ENCODE measurements around the gene CIAO2B. TPM values are rescaled to one million over a fixed set of nuclear protein-coding genes. Genes with fewer than 3 reads are reported as not detected.
A peak's percentile ranks its signal among the peaks of the same experiment; 100 is the strongest.

Gene CIAO2B
- polyA plus RNA-seq, 3 donors = 121 to 140 (median 132) TPM

DNA sequence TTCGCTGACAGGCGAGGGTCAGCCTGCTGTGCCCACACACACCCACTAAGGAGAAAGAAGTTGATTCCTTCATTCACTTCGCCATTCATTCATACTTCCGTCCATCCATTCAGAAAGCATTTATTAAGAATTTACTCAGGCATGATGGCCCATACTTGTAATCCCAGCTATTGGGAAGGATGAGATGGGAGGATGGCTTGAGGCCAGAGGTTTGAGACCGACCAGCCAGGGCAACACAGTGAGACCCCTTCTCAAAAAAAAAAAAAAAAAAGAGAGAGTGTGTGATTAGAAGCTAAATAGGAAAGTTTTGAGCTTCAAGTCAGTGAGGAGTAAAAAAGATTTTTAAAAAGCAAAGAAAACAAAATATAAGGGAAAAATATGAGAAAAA lies 9.8 kb upstream of the CIAO2B start:
- H3K4me3 Mint-ChIP-seq = no peak overlapping the region
- peaks cover 17 to 22% (median 19%) of the 10 kb centered on the region in 3 donors for H3K27me3 Mint-ChIP-seq (ENCODE audit: low read depth in 3 of 3)
- Histone ChIP-seq H2AFZ (ENCODE audit: insufficient read depth, low read depth, low read length, poor library complexity, severe bottlenecking) (no peak overlapping the region), H3K4me1 (ENCODE audit: control insufficient read depth in 1 of 2, insufficient read depth in 2 of 2, low read length in 2 of 2) (peaks cover 16 to 18% of the 10 kb centered on the region in 2 donors), H3K27me3 (ENCODE audit: control insufficient read depth in 2 of 2, insufficient read depth in 2 of 2, low read length in 2 of 2) (peaks cover 8 to 15% of the 10 kb centered on the region in 2 donors), H3K27ac (ENCODE audit: low read depth in 1 of 2, low read length in 2 of 2) (no peak overlapping the region), H3K9ac (ENCODE audit: insufficient read depth, low read length, poor library complexity, severe bottlenecking) (no peak overlapping the region), H3K79me2 (ENCODE audit: insufficient read depth, low read length) (no peaks in the 10 kb centered on the region), H3K9me3 (replicated peaks in 1 of 2; ENCODE audit: control insufficient read depth in 1 of 2, insufficient read depth in 1 of 2, low read length in 2 of 2) (no peaks in the 10 kb centered on the region), H3K36me3 (replicated peaks in 1 of 2; ENCODE audit: control insufficient read depth in 1 of 2, insufficient read depth in 2 of 2, low read length in 2 of 2) (peaks cover 49 to 51% of the 10 kb centered on the region in 2 donors), H3K4me3 (replicated peaks in 1 of 3; ENCODE audit: low read depth in 2 of 3, low read length in 3 of 3) (no peak overlapping the region), H4K20me1 (ENCODE audit: insufficient read depth, low read length) (peaks cover 35% of the 10 kb centered on the region), H3K4me2 (replicated peaks; ENCODE audit: extremely low read depth, low read length, poor library complexity, severe bottlenecking) (no peak overlapping the region)
- DNase-seq = no peak
- peaks cover 21% of the 10 kb centered on the region for H3K4me1 Mint-ChIP-seq
- intact Hi-C loops (cut with micrococcal nuclease) = no loop called here
- TF ChIP-seq, protein P1, sequence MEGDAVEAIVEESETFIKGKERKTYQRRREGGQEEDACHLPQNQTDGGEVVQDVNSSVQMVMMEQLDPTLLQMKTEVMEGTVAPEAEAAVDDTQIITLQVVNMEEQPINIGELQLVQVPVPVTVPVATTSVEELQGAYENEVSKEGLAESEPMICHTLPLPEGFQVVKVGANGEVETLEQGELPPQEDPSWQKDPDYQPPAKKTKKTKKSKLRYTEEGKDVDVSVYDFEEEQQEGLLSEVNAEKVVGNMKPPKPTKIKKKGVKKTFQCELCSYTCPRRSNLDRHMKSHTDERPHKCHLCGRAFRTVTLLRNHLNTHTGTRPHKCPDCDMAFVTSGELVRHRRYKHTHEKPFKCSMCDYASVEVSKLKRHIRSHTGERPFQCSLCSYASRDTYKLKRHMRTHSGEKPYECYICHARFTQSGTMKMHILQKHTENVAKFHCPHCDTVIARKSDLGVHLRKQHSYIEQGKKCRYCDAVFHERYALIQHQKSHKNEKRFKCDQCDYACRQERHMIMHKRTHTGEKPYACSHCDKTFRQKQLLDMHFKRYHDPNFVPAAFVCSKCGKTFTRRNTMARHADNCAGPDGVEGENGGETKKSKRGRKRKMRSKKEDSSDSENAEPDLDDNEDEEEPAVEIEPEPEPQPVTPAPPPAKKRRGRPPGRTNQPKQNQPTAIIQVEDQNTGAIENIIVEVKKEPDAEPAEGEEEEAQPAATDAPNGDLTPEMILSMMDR (IDR thresholded peaks at IDR 0.05) = no peak
- peak overlapping the region in 1 of 7 donors; percentile 76 for H3K27ac Mint-ChIP-seq
- WGBS (ENCODE audit: insufficient coverage) = no CpG with 5 or more reads among the region's 5 CpGs
- peaks cover 52 to 54% of the 10 kb centered on the region in 2 donors for H3K36me3 Mint-ChIP-seq
- H3K9me3 Mint-ChIP-seq = peaks cover 0 to 4% (median 0%) of the 10 kb centered on the region in 7 donors

GRCh38 chr16:66943426-66944053 lies 9.3 kb upstream of the CIAO2B start:
- Histone ChIP-seq H3K9ac (ENCODE audit: insufficient read depth, low read length, poor library complexity, severe bottlenecking) (no peak overlapping the region), H3K4me2 (replicated peaks; ENCODE audit: extremely low read depth, low read length, poor library complexity, severe bottlenecking) (no peak overlapping the region), H3K4me1 (ENCODE audit: control insufficient read depth in 1 of 2, insufficient read depth in 2 of 2, low read length in 2 of 2) (peaks cover 11 to 13% of the 10 kb centered on the region in 2 donors), H3K27ac (ENCODE audit: low read depth in 1 of 2, low read length in 2 of 2) (no peak overlapping the region), H2AFZ (ENCODE audit: insufficient read depth, low read depth, low read length, poor library complexity, severe bottlenecking) (no peak overlapping the region), H4K20me1 (ENCODE audit: insufficient read depth, low read length) (peaks cover 40% of the 10 kb centered on the region), H3K9me3 (replicated peaks in 1 of 2; ENCODE audit: control insufficient read depth in 1 of 2, insufficient read depth in 1 of 2, low read length in 2 of 2) (no peaks in the 10 kb centered on the region), H3K79me2 (ENCODE audit: insufficient read depth, low read length) (peaks cover 2% of the 10 kb centered on the region), H3K4me3 (replicated peaks in 1 of 3; ENCODE audit: low read depth in 2 of 3, low read length in 3 of 3) (no peak overlapping the region), H3K36me3 (replicated peaks in 1 of 2; ENCODE audit: control insufficient read depth in 1 of 2, insufficient read depth in 2 of 2, low read length in 2 of 2) (peaks cover 54 to 56% of the 10 kb centered on the region in 2 donors), H3K27me3 (ENCODE audit: control insufficient read depth in 2 of 2, insufficient read depth in 2 of 2, low read length in 2 of 2) (peaks cover 3 to 10% of the 10 kb centered on the region in 2 donors)
- Mint-ChIP-seq H3K27me3 (ENCODE audit: low read depth in 3 of 3) (peaks cover 12 to 17% (median 14%) of the 10 kb centered on the region in 3 donors), H3K4me3 (no peak overlapping the region), H3K4me1 (peaks cover 16% of the 10 kb centered on the region), H3K27ac (no peak overlapping the region), H3K9me3 (peaks cover 0 to 2% (median 0%) of the 10 kb centered on the region in 7 donors), H3K36me3 (peaks cover 55 to 58% of the 10 kb centered on the region in 2 donors)
- intact Hi-C loops (cut with micrococcal nuclease) = no loop called here
- WGBS (ENCODE audit: insufficient coverage) = 98% methylated on average over 14 of the region's 15 CpGs
- no peak for DNase-seq
- TF ChIP-seq, protein P1 (IDR thresholded peaks at IDR 0.05) = no peak
